Measurements from ENCODE around the gene EHMT2.

EHMT2 gene

GRCh38 chr6:31836474-31837368 lies 60.8 kb downstream of the EHMT2 start:
- DNase-seq, result no peak

GRCh38 chr6:31836047-31836473 lies 61.4 kb downstream of the EHMT2 start:
- peak; percentile 25 for DNase-seq

GRCh38 chr6:31834367-31835250 lies 62.9 kb downstream of the EHMT2 start:
- DNase-seq, result peak; percentile 99

- DNase-seq, result no peak
Observed at GRCh38 chr6:31831350-31832215, 65.9 kb downstream of the EHMT2 start.

GRCh38 chr6:31830886-31831335 lies 66.6 kb downstream of the EHMT2 start:
- DNase-seq, result no peak

All from NCI-H510A treated with DMSO at 0.1 percent for 48 hours (cell line).